ENCODE measurements around the gene SLC35B1. TPM values are rescaled to one million over a fixed set of nuclear protein-coding genes. Genes with fewer than 3 reads are reported as not detected.

SLC35B1 gene
- total and polyA plus RNA-seq, 2 donors (not counting 3 experiments of a cell fraction or from before 2014, with no cell fraction given), result 87.0 to 142 TPM

- Histone ChIP-seq H3K9me1 (replicated peaks; ENCODE audit: control insufficient read depth, extremely low read depth, insufficient read depth, low read length) (no peaks in the 10 kb centered on the region), H3K9me3 (replicated peaks; ENCODE audit: control insufficient read depth, insufficient read depth, low read length) (no peaks in the 10 kb centered on the region), H3K4me3 (replicated peaks in 1 of 3; ENCODE audit: insufficient read depth in 1 of 3, low read depth in 1 of 3, low read length in 3 of 3) (no peak overlapping the region), H3K36me3 (ENCODE audit: control insufficient read depth in 2 of 2, extremely low read depth in 1 of 2, insufficient read depth in 2 of 2, low read length in 2 of 2) (peaks cover 0 to 6% of the 10 kb centered on the region in 2 experiments), H4K20me1 (replicated peaks; ENCODE audit: control insufficient read depth, extremely low read depth, insufficient read depth, low read length) (no peaks in the 10 kb centered on the region), H3K79me2 (ENCODE audit: control insufficient read depth, insufficient read depth, low read length) (no peaks in the 10 kb centered on the region), H3K4me1 (ENCODE audit: control insufficient read depth, extremely low read depth, insufficient read depth, low read length) (no peaks in the 10 kb centered on the region), H3K27me3 (ENCODE audit: control insufficient read depth in 2 of 2, insufficient read depth in 2 of 2, low read length in 2 of 2) (no peaks in the 10 kb centered on the region), H2AFZ (ENCODE audit: low read depth, low read length) (no peak overlapping the region), H3K9ac (replicated peaks; ENCODE audit: extremely low read depth, insufficient read depth, low read length) (no peak overlapping the region), H3K27ac (ENCODE audit: insufficient read depth, low read depth, low read length) (no peak overlapping the region), H3K4me2 (ENCODE audit: insufficient read depth, low read length) (no peak overlapping the region)
- FAIRE-seq, result no peak
- ChIA-PET CTCF (interaction anchor here (0.9 to 2.3 kb wide), 6 partner anchors 10 to 39 kb away, joined by 3 to 11 read pairs (median 4); partner anchors contain the start of genes FAM117A and SLC35B1), POLR2A (interaction anchor here (0.6 to 0.8 kb wide), 2 partner anchors 13 to 17 kb away, joined by 4 to 8 read pairs; partner anchors contain the start of gene FAM117A)
- no TSS peak for BruUV-seq (replicated peaks)
- no peak for TF ChIP-seq CTCF (IDR thresholded peaks at IDR 0.05; ENCODE audit: extremely low read depth in 1 of 2, insufficient read depth in 1 of 2, low read depth in 1 of 2, low read length in 2 of 2)
- intact Hi-C loops (cut with micrococcal nuclease) (no loop called here), dilution Hi-C loops (cut with MboI; ENCODE audit: extremely low pct_ligation_motif_present, low sequenced_read_pairs) (no loop called here)
- no peak for DNase-seq (ENCODE audit: low read depth, low spot score)
Observed at GRCh38 chr17:49746791-49747490, 39.2 kb upstream of the SLC35B1 start.

GRCh38 chr17:49745175-49746139 is 37.7 kb upstream of the SLC35B1 start:
- no peak for FAIRE-seq
- Histone ChIP-seq H3K27me3 (ENCODE audit: control insufficient read depth in 2 of 2, insufficient read depth in 2 of 2, low read length in 2 of 2) (no peaks in the 10 kb centered on the region), H2AFZ (ENCODE audit: low read depth, low read length) (no peak overlapping the region), H3K9ac (replicated peaks; ENCODE audit: extremely low read depth, insufficient read depth, low read length) (no peak overlapping the region), H3K27ac (ENCODE audit: insufficient read depth, low read depth, low read length) (no peak overlapping the region), H3K4me2 (ENCODE audit: insufficient read depth, low read length) (no peak overlapping the region), H3K9me3 (replicated peaks; ENCODE audit: control insufficient read depth, insufficient read depth, low read length) (no peaks in the 10 kb centered on the region), H4K20me1 (replicated peaks; ENCODE audit: control insufficient read depth, extremely low read depth, insufficient read depth, low read length) (no peaks in the 10 kb centered on the region), H3K9me1 (replicated peaks; ENCODE audit: control insufficient read depth, extremely low read depth, insufficient read depth, low read length) (no peaks in the 10 kb centered on the region), H3K79me2 (ENCODE audit: control insufficient read depth, insufficient read depth, low read length) (no peaks in the 10 kb centered on the region), H3K4me3 (replicated peaks in 1 of 3; ENCODE audit: insufficient read depth in 1 of 3, low read depth in 1 of 3, low read length in 3 of 3) (no peak overlapping the region), H3K36me3 (ENCODE audit: control insufficient read depth in 2 of 2, extremely low read depth in 1 of 2, insufficient read depth in 2 of 2, low read length in 2 of 2) (peaks cover 0 to 6% of the 10 kb centered on the region in 2 experiments), H3K4me1 (ENCODE audit: control insufficient read depth, extremely low read depth, insufficient read depth, low read length) (no peaks in the 10 kb centered on the region)
- dilution Hi-C loops (cut with MboI; ENCODE audit: extremely low pct_ligation_motif_present, low sequenced_read_pairs) (no loop called here), intact Hi-C loops (cut with micrococcal nuclease) (no loop called here)
- POLR2A ChIA-PET, result no interaction called here
- no TSS peak for BruUV-seq (replicated peaks)
- TF ChIP-seq FOS (IDR thresholded peaks at IDR 0.05; ENCODE audit: borderline replicate concordance, insufficient read depth, low read length), result no peak
- no peak for TF ChIP-seq POLR2AphosphoS5 (IDR thresholded peaks at IDR 0.05; ENCODE audit: insufficient read depth, low read depth, low read length)
- no peak for TF ChIP-seq EZH2 (IDR thresholded peaks at IDR 0.05; ENCODE audit: borderline replicate concordance, low read depth, low read length, severe bottlenecking)
- no peak for TF ChIP-seq JUN (IDR thresholded peaks at IDR 0.05; ENCODE audit: borderline replicate concordance, insufficient read depth, insufficient read length, low read depth)
- TF ChIP-seq MAX (IDR thresholded peaks at IDR 0.05; ENCODE audit: insufficient read depth, insufficient read length), result no peak
- no peak for TF ChIP-seq GATA2 (IDR thresholded peaks at IDR 0.05; ENCODE audit: insufficient read depth, insufficient read length, low read depth, low read length)
- CTCF ChIA-PET, result interaction anchor here (2.0 kb wide), 1 partner anchor 18 kb away, joined by 10 read pairs; the partner anchor contains the start of gene FAM117A
- DNase-seq (ENCODE audit: low read depth, low spot score), result no peak

Measured in endothelial cell of umbilical vein (primary cell).